GM12878 (cell line): ENCODE data around the gene TAX1BP1.

Experiments used
- MEF2B ChIP-seq: fragments of 450-650 bp; IDR thresholded peaks from 2 replicates; pipeline ENCODE4 v1.6.1; 2018; ENCODE audit warnings: mild to moderate bottlenecking, moderate library complexity; ENCODE audit not compliant: partially characterized antibody, poor library complexity, severe bottlenecking
- PAX8 ChIP-seq: fragments of 450-650 bp; IDR thresholded peaks from 2 replicates; pipeline ENCODE4 v1.6.1; 2017; ENCODE audit warnings: mild to moderate bottlenecking, moderate library complexity
- ZSCAN29 ChIP-seq: fragments of 450-650 bp; IDR thresholded peaks from 2 replicates; pipeline ENCODE4 v1.6.1; 2017; ENCODE audit warnings: mild to moderate bottlenecking, moderate library complexity

DNA sequence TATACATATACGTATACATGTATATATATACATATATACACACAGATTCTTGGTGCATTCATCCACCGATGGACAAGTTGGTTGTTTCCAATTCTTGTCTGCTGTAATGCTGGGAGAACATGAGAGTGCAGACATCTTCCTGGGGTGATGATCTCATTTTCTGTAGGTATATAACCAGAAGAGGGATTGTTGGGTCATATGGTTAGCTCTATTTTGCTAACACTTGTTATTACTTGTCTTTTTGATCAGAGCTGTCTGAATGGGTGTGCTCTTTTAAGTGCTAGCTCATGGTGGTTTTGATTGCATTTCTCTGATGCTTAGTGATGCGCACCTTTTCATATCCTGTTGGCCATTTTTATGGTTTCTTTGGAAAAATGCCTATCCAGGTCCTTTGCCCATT, 106.4 kb downstream of the TAX1BP1 start:
- TF ChIP-seq MEF2B (no peak), ZSCAN29 (no peak), PAX8 (no peak)
